Fibroblast of skin of right quadriceps (primary cell): ENCODE results near the gene DCAF6.

ENCODE experiments used
- DNase-seq: peaks from one replicate; pipeline ENCODE4 v3.0.0-alpha.2; 2013

DCAF6 gene

GRCh38 chr1:167968569-167968968 is 32.1 kb downstream of the DCAF6 start:
- DNase-seq, result no peak

GRCh38 chr1:167973832-167974231 is 37.3 kb downstream of the DCAF6 start:
- no peak for DNase-seq

GRCh38 chr1:167974698-167975097 is 38.2 kb downstream of the DCAF6 start:
- DNase-seq, result no peak

GRCh38 chr1:167977245-167977644 is 40.8 kb downstream of the DCAF6 start:
- no peak for DNase-seq

DNA sequence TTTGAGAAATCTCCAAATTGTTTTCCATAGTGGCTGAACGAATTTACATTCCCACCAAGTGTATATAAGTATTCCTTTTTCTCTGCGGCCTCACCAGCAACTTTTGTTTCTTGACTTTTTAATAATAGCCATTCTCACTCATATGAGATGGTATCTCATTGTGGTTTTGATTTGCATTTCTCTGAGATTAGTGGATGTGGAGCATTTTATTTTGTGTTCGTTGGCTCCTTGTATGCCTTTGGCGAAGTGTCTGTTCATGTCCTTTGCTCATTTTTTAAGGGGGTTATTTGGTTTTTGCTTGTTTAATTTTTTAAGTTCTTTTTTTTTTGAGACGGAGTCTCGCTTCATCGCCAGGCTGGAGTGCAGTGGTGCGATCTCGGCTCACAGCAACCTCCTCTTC is 45.5 kb downstream of the DCAF6 start:
- peak; percentile 14 for DNase-seq

- DNase-seq, result no peak
These were observed 47.4 kb downstream of the DCAF6 start for GRCh38 chr1:167983797-167984420.

GRCh38 chr1:167984886-167985489 is 48.5 kb downstream of the DCAF6 start:
- peak; percentile 4 for DNase-seq

GRCh38 chr1:167987174-167987573 is 50.7 kb downstream of the DCAF6 start:
- DNase-seq, result no peak

- DNase-seq, result no peak
These were observed 55.1 kb downstream of the DCAF6 start for GRCh38 chr1:167991546-167991945.

DNA sequence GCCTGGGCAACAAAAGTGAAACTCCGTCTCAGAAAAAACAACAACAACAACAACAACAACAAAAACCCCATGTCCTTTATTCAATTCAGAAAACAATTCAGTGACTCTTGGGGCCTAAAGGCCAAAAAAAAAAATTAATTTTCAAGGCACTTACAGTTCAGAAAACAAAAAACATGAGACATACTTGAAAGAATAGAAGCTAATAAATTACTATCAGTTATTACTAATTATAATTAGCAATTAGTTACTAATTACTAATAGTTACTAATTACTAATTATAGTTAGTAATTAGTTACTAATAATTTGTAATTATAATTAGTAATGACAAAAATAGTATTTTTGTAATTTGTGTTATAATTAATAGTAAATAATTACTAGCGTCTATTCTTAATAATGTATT is 57.2 kb downstream of the DCAF6 start:
- no peak for DNase-seq

DNA sequence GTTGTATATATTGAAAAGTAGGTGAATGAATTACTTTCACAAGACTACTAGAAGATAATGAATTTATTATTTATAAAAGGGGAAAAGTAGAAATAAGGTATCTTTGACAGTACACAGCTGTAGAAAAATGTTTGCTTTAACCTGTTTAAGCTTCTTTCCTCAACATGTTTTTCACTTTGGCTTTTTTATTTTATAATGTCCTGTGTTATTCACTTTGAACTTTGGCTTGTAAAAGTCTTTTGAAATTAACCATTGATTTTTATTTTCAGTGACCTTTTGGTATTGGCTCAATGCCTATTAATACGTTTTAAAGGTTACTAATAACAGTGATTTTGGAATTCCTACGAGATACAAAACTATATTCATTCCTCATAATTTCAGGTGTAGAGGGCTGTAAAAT is 58.1 kb downstream of the DCAF6 start:
- DNase-seq, result no peak

DNA sequence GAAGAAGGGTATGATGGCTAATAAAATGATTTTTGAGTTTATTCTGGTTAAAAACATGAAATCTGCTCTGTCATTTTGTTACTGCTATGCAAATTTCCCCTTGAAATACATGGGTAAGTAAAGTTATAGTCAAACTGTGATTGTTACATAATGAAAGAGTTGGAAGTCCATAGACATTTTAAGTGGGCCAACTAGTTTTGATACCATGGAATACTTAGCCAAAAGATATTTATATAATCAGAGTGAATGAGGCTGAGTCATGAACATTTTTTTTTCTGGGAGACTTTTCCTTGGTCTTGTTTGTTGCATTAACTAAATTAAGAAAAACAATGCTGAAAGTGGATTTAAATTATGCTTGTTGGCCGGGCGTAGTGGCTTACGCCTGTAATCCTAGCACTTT is 58.6 kb downstream of the DCAF6 start:
- no peak for DNase-seq

GRCh38 chr1:167996266-167996665 is 59.8 kb downstream of the DCAF6 start:
- no peak for DNase-seq

GRCh38 chr1:167997037-167997575 is 60.6 kb downstream of the DCAF6 start:
- no peak for DNase-seq

DNA sequence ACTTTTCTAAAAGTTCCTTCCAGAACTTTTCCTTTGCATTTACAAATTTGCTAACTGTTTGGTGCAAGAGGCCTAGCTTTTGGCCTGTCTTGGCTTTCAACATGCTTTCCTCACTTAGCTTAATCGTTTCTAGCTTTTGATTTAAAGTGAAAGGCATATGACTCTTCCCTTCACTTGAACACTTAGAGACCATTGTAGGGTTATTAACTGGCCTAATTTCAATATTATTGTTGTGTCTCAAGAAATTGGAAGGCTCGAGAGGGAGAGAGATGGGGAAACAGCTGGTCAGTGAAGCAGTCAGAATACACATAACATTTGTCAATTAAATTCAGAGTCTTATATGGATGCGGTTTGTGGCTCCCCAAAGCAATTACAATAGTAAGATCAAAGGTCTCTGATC is 63.4 kb downstream of the DCAF6 start:
- no peak for DNase-seq

DNA sequence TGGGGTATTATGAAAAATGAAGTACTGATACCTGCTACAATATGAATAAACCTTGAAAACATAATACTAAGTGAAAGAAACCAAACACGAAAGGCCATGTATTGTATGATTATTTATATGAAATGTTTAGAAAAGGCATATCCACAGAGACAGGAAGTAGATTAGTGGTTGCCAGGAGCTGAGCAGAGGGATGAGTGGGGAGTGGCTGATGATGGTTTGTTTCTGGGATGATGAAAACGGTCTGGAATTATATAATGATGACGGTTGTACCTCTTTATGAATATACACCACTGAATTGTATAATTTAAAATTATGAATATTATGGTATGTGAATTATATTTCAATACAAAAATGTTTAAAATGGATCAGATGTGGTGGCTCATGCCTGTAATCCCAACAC is 64.2 kb downstream of the DCAF6 start:
- DNase-seq, result no peak

DNA sequence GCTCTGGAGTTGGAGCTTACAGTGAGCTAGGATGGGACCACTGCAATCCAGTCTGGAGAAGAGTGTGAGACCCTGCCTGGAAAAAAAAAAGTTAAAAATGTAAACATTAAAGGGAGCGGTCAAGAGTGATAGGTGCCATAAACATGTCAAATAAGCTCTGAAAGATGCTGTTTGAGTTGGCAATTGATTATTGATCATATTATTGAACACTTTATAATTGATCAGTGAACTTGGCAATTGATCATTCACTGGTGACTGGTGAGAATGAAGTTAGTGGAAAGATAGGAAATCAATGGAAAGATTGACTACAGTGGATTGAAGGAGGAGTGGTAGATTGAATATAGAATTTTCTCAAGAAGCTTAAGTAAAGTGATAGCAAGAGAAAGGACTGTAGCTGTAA is 64.7 kb downstream of the DCAF6 start:
- DNase-seq, result no peak

GRCh38 chr1:168004531-168004930 is 68.0 kb downstream of the DCAF6 start:
- no peak for DNase-seq

DNA sequence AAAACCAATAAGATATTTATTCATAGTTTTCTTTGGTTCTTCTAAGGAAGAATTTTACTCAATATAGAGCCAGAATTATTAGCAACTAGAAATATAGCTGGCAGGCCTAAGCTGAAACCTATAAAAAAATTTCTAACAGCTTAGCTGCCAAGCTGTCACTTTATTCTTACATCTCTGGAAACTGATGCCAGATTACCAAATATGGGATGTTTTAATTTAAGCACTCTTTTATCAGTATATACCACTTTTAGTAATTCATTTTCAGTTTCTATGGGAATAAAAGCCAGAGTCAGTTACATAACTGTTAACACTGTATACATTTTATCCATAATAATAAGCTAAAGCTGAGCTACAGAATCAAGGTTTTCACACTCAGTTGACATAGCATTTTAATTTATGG is 69.0 kb downstream of the DCAF6 start:
- DNase-seq, result no peak

GRCh38 chr1:168007691-168008090 is 71.2 kb downstream of the DCAF6 start:
- DNase-seq, result no peak

GRCh38 chr1:168008595-168008994 is 72.1 kb downstream of the DCAF6 start:
- DNase-seq, result no peak

DNA sequence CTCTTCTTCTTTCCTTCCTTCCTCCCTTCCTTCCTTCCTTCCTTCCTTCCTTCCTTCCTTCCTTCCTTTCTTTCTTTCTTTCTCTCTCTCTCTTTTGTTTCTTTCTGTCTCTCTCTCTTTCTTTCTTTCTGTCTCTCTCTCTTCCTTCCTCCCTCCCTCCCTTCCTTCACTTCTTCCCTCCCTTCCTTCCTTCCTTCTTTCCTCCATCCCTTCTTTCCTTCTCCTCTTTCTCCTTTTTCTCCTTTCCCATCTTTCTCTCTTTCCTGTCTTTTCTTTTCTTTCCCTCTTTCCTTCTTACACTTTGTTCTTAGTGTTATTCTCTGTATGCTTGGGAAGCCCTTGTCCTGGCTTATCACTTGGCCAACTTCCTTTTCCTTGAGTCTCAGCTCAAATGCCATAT is 72.8 kb downstream of the DCAF6 start:
- no peak for DNase-seq

DNA sequence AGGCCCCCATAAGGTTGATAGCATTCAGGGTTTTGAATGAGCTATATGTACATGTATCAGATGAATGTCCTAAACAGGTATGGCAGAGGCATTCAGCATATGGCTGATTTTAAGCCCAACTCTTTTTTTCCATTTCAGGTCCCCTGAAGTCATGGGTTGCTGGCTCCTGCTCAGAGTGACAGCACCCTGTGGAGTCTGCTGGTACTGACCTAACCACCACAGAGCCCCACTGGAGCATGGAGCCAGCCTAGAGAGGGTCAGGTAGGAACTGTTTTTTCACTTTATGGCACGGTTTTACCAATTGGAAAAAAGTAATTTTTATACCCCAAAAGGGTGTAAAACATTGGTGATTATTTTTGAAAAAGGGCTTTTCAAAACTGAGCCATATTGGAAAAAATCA is 82.9 kb downstream of the DCAF6 start:
- no peak for DNase-seq

DNA sequence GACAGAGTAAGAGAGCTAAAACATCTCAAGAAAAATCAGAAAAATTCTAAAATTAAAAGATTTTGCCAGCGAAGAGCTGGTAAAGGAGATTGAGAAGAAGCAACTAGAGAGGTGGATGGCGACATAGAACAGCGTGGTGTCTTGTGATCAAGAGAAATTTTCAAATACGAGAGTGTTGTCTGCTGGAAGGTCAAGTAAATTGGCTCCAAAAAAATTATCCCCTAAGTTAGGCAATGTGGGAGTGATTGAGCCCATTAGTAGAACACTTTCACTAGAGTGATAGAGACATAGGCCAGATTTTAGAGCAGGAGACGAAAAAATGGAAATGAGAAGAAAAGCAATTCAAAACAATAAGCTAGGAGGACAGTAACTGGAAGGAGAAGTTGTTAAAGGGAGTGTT is 94.7 kb downstream of the DCAF6 start:
- DNase-seq, result no peak

DNA sequence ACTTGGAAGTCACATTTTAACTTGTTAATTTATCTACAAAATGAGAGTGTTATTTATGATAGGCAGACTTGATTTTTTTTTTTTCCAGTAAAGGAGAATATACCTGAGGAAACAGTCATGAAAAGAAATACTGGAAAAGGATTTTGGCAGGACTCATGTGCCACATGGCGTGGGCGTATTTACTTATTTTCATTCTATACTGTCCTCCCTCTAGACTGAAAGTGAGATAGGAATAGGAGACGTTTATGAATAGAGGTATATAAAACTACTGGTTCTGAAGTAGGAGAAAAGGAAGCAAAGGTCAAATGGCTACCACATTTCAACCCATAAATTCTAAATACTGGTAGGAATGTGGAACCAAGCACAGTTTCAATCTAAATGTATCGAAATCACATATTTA is 95.1 kb downstream of the DCAF6 start:
- DNase-seq, result no peak
